ENCODE data around the gene MFAP3L. TPM values are rescaled to one million over a fixed set of nuclear protein-coding genes. Genes with fewer than 3 reads are reported as not detected.
"Not testable (repeated sequence)": the region's sequence is repeated elsewhere in the genome, so short reads cannot be mapped to it uniquely, and the experiment has no call there.

Gene MFAP3L
- total RNA-seq (2014; rRNA removed; shearing (Covaris generic)): 4.1 and 4.3 TPM in 2 replicates

GRCh38 chr4:170026253-170027021, at the start of gene MFAP3L:
Gene MFAP3L, minus strand, starts transcription at chr4:170026395. Its CDS starts 20,518 bp downstream, at chr4:170005877.
- peak; percentile 42 for DNase-seq (ENCODE audit: low spot score)

GRCh38 chr4:170071196-170071595, 45.0 kb upstream of the MFAP3L start:
- DNase-seq (ENCODE audit: low spot score): no peak

- DNase-seq (ENCODE audit: low spot score): no peak
These were observed 42.4 kb upstream of the MFAP3L start for GRCh38 chr4:170068438-170069128.

- DNase-seq (ENCODE audit: low spot score): no peak
These were observed 33.2 kb upstream of the MFAP3L start for GRCh38 chr4:170059421-170059820.

- no peak for DNase-seq (ENCODE audit: low spot score)
These were observed 32.6 kb upstream of the MFAP3L start for GRCh38 chr4:170058826-170059225.

- no peak for DNase-seq (ENCODE audit: low spot score)
These were observed 31.7 kb upstream of the MFAP3L start for GRCh38 chr4:170057866-170058265.

- no peak for DNase-seq (ENCODE audit: low spot score)
These were observed 26.7 kb upstream of the MFAP3L start for GRCh38 chr4:170052919-170053318.

GRCh38 chr4:170051402-170051801, 25.2 kb upstream of the MFAP3L start:
- DNase-seq (ENCODE audit: low spot score): no peak

- DNase-seq (ENCODE audit: low spot score): no peak
These were observed 23.6 kb upstream of the MFAP3L start for GRCh38 chr4:170049766-170050165.

- DNase-seq (ENCODE audit: low spot score): peak; percentile 40
These were observed 21.7 kb upstream of the MFAP3L start for GRCh38 chr4:170047771-170048354.

- DNase-seq (ENCODE audit: low spot score): not testable (repeated sequence)
These were observed 20.0 kb upstream of the MFAP3L start for GRCh38 chr4:170046156-170046555.

GRCh38 chr4:170040031-170040680, 14.0 kb upstream of the MFAP3L start:
- no peak for DNase-seq (ENCODE audit: low spot score)

- no peak for DNase-seq (ENCODE audit: low spot score)
These were observed 12.6 kb upstream of the MFAP3L start for GRCh38 chr4:170038769-170039168.

- no peak for DNase-seq (ENCODE audit: low spot score)
These were observed 12.0 kb upstream of the MFAP3L start for GRCh38 chr4:170038232-170038631.

- DNase-seq (ENCODE audit: low spot score): no peak
These were observed 11.3 kb upstream of the MFAP3L start for GRCh38 chr4:170037481-170037880.

- DNase-seq (ENCODE audit: low spot score): no peak
These were observed 9.7 kb upstream of the MFAP3L start for GRCh38 chr4:170035845-170036244.

GRCh38 chr4:170035231-170035630, 9.0 kb upstream of the MFAP3L start:
- no peak for DNase-seq (ENCODE audit: low spot score)

GRCh38 chr4:170033999-170034398, 7.8 kb upstream of the MFAP3L start:
- DNase-seq (ENCODE audit: low spot score): no peak

- DNase-seq (ENCODE audit: low spot score): peak; percentile 12
These were observed 3.9 kb upstream of the MFAP3L start for GRCh38 chr4:170030121-170030520.

GRCh38 chr4:170027181-170027829, 1.1 kb upstream of the MFAP3L start:
- DNase-seq (ENCODE audit: low spot score): peak; percentile 85

GRCh38 chr4:170025523-170026252, 507 bp downstream of the MFAP3L start:
- DNase-seq (ENCODE audit: low spot score): no peak

All from A172 (cell line).